RCC 7860 (cell line): Measurements from ENCODE around the gene RAP1A.
"Not testable (repeated sequence)": the region's sequence is repeated elsewhere in the genome, so short reads cannot be mapped to it uniquely, and the experiment has no call there.

Experiments
- DNase-seq: peaks from one replicate; pipeline ENCODE4 v3.0.0-alpha.2; 2015; ENCODE audit warnings: low spot score
- FAIRE-seq: peaks from 2 replicates; lab custom pipeline; 2012; peaks lifted over from hg19 to GRCh38; lab: Jason Lieb, UNC

The RAP1A gene

DNA sequence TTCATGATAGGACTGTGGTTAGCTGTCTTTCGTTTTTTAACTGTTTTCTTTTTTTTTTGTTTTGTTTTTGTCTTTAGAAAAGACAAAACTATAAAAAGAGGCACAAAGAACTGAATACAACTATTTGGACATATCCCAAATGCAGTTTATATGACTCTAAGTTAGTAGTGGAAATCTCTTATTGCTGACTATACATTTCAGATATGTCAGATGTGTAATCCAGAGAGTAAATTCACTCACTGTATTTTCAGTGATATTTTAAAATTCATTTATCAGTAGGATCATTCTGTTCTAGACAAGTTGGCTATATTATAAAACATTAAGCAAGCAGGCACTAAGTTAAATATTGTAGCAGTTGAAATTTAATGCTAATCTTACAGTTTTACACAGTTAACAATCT, 5.7 kb downstream of the RAP1A start:
- no peak for FAIRE-seq
- DNase-seq = no peak

DNA sequence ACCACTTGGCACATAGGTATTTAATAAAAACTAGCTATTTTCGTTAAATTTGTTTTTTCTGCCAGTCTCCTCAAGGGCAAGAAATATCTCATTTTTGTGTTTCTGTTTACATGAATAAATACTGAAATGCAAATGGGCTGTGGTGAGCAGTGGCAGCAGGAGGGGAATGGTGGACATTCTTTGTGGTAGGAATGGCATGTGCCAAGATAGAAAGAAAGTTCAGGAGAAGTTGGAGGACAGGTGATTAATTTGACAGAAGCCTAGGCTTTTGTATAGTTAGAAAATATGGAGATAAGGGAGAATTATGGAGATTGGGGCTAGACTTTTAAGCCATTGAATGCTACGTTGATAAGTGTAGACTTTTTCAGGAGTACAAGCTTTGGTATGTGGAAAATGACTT, 8.6 kb downstream of the RAP1A start:
- FAIRE-seq (no peak), DNase-seq (no peak)

DNA sequence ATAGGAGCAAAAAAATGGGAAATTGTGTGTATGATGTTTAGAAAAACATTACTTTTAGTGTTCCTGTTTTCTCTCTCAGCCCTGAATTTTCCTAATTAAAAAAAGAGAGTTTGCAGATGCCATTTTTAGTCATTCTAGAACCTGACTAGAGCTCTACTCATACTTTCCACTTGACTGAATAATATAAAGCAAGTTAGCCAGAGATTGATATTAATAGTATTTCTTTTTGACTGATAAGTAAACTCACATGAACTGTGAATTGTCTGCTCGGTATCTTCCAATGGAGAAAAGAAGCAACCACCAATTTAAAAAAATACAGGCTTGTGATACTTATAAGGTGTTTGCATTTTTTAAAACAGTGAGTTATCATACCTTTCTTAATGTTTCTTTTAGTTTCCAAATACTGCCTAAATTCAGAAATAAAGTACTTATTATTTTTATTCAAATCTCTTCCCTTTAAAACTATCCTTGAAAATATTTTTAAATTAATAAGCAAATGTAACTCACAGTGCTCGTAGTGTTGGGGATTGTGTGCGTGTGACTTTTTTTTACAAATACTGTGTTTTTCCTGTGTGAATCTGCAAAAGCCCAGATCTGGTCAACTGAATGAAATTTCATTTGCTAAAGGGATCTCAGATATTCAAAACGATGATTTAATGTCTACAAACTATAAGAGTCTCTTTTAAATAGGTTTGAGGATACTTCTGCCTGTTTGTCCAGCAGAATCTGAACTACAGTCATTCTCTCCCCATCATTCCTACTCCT, 9.8 kb downstream of the RAP1A start:
- DNase-seq (no peak), FAIRE-seq (peak; percentile 16)

DNA sequence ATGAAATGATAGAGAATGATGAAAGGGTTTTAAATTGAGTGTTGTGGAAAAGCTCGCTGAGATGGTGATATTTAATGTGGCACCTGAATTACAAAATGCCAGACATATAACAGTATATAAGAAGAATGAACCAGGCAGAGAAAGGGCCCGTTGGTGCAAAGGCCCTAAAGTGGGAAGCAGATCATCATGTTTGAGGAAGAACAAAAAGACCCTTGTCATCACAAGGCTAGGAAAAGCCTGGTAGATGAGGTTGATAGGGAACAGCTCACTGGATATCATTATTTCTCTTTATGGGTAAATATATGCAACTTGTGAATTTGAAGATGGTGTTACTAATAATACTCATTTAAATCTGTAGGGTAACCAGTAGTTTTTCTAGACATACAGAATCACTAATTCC, 11.0 kb downstream of the RAP1A start:
- no peak for FAIRE-seq
- DNase-seq = no peak

DNA sequence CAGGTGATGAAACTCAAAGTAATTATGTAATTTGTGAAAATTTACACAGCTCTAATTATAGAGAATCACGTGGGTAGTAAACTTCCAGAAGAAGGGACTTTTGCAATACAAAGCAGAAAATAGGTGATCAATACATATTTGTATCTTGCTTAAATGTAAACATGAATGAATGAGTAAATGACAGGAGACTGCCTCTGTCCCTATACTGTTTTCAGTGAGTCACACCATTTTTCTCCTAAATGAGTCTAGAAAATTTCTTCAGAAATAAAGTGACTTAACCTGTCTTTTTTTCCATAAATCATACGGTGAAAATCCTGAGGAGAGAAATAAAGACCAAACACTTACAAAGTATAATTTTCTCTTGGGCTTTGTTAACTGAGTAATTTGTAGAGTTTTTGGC, 11.9 kb downstream of the RAP1A start:
- FAIRE-seq (no peak), DNase-seq (no peak)

DNA sequence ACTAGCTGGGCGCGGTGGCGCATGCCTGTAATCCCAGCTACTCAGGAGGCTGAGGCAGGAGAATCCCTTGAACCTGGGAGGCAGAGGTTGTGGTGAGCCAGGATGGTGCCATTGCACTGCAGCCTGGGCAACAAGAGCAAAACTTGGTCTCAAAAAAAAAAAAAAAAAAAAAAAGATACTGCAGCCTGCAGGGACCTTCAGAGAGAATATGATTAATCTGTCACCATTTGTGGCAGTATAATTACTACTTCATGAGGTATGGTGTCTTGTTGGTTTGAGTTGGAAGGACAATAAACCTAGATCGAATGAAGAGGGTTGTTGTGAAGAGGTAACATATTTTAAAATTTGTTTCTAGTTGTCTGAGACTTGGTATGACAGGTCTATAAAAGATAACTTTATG, 13.2 kb downstream of the RAP1A start:
- DNase-seq, FAIRE-seq: not testable (repeated sequence)

DNA sequence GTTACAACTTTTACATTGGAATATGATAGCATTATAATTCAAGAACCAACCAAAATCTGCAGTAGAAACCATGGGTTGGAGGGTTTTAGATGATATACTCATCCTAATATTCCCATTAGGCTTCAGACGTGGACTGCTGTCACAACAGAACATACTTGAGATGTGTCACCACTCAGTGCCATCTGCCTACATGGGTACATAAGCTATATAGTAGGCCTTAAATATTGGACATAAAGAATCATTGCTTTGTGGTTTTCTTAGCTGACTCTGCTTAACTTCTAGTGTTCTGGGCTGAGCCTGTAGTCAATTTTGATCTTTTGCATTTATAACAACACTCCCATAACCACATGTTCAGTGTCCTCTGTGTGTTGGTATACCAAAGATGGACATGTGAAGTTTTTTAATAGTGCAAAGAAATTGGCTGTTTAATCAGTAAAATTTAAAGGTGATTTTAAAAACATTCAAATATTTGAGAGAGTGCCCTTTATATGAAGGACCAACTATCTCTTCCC, 14.2 kb downstream of the RAP1A start:
- DNase-seq = no peak
- no peak for FAIRE-seq

DNA sequence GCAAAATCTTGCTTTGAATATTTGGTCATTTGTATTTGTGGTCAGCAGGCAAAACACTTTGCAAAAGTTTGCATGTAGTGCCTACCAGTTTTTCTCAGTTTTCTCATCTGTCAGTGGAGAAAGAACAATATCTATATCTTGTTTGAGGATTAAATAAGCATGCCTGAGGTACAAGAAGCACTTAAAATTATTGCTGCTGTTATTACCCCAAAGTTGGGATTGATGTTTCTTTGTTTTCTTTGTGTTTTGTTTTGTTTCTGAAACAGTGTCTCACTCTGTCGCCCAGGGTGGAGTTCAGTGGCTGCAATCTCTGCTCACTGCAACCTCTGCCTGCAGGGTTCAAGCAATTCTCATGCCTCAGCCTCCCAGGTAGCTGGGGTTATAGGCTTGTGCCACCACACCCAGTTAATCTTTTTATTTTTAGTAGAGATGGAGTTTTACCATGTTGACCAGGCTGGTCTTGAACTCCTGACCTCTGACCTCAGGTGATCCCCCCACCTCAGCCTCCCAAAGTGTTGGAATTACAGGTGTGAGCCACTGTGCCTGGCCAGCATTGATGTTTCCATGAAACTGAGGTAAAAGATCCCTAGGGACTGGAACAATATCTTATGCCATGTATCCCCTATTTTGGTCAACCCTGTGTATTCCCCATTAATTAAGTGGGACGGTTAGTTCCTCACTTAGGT, 15.9 kb downstream of the RAP1A start:
- FAIRE-seq (no peak), DNase-seq (no peak)

DNA sequence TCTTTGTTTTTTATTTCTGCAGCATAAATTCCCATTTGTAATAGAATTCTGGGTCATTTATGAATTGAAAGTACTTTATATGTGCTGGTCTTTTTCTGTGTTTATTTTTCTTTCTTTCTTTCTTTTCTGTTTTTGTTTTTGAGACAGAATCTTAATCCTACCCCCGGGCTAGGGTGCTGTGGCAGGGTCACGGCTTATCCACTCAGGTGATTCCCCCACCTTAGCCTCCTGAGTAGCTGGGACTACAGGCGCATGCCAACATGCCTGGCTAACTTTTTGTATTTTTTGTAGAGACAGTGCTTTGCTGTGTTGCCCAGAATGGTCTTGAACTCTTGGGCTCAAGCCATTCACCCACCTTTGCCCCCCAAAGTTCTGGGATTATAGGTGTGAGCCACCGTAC, 18.7 kb downstream of the RAP1A start:
- no peak for FAIRE-seq
- DNase-seq = no peak

DNA sequence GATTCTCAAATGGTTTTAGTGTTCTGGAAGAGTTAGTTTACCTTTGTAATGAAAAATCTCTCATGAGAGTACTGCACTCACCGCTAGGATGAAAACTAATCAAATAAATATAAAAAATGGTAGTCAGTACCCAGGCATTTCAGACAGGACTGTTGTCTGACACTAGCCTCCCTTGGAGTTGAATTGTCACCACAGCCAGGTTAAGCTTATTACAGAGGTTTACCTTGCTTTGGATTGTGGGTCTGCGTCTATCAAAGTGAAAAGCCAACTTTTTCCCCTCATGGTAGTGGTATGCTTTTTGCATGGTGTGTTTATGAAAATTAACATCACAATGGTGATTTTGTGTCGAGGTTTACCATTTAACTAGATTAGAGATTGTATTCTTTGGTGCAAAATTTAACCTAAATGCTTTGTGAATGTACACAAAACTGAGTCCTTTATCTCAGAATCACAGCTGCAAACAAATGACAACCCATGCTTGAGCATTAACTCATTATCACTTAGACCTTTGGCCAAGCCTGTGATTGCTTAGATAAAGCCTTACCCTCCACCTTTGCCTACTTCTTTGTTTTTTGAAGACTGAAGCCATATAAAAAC, 20.1 kb downstream of the RAP1A start:
- DNase-seq = no peak

DNA sequence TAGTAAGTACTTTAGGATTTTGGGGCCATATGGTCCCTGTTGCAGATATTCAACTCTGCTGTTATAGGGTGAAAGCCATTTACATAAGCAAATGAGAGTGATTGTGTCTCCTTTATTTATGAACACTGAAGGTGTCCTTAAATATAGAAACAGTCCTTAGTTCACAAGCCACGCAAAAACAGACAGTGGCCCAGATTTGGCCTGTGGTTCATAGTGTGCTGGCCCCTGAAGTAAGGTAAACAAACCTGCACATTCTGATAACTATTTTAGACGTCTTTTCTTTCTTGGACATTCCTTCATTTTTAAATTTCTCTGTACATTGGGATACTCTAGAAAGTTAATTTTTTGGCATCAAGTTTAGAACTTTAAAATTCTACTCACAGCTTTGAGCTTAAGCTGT, 23.5 kb downstream of the RAP1A start:
- no peak for DNase-seq
- FAIRE-seq = no peak

More for the DNA sequence above, 20.1 kb downstream of the RAP1A start:
- FAIRE-seq = no peak

DNA sequence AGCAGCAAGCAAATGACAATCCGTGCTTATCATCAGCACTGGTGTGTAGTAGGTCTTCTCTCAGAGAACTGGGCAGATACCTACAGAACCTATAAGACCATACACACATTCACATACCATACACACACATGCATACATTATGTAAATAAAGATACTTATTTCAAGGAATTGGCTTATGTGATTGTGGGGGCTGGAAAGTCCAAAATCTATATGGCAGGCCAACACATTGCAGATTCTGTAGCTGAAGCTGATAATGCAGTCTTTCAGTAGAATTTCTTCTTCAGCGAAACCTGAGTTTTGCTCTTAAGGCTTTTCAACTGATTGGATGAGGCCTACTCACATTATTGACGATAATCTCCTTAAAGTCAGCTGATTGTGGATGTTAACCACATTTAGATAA, 24.1 kb downstream of the RAP1A start:
- no peak for DNase-seq
- no peak for FAIRE-seq

DNA sequence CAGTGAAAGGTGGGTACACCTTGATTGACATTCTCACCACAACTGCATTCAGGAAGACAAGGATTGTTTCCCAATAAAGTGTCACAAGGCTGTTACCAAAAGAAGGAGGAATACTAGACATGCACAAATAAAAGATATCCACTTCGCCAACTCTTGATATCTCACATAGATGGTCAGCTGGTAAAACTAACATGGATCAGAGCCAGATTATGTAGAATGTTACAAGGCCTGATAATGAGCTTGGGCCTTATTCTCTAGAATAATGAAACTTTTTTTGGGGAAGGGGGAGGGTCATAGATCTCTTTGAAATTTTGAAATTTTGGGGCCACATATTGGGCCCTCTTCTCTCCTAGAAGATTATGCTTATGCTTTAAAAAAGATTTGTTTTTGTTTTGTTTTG, 24.9 kb downstream of the RAP1A start:
- FAIRE-seq (no peak), DNase-seq (no peak)

DNA sequence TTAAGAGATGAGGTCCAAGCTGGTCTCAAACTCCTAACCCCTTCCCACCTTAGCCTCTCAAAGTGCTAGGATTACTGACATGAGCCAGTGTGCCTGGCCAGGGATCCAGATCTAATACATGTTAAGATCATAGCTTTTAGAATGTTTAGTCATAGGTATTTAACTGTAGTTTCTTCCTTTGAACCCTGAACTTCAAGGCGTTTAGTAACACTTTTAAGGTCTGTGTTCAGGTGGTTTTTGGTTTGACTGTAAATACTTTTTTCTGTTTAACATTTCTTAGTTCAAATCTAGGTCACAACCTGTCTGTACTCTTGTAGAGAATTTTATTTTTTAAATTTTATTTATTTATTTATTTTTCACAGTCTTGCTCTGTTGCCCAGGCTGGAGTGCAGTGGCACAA, 28.1 kb downstream of the RAP1A start:
- FAIRE-seq (no peak), DNase-seq (no peak)

DNA sequence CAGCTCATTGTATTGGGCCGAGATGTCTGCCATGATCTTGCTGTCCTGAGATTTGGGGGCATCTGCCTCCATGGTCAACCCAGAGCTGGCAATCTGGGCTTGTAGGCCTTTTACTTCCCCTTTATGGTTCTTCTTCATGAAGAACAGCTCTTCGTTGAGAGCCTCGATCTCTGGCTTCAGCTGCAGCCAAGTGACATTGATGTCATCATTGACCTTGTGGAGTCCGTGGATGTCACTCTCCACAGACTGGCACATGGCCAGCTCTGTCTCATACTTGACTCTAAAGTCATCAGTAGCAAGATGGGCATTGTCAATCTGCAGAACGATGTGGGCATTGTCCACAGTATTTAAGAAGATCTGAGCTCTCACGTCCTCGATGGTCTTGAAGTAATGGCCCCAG, 29.2 kb downstream of the RAP1A start:
- no peak for DNase-seq
- FAIRE-seq = no peak

DNA sequence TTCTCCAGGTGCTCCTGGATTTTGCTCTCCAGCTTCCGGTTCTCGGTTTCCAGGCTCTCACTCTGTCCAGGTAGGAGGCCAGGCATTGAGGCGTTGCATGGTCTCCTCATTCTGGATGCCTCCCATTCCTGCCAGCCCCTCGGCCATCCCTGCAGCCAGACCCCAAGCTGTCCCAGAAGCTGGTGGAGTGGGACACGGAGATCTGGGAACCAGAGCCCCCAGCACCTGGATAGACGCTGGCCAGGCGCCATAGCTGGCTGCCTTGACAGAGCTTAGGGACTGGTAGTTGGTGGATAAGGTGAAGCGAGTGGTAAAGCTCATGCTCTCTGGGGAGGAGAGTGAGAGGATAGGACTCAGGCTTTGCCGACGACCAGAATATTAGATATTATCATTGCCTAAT, 29.6 kb downstream of the RAP1A start:
- DNase-seq (no peak), FAIRE-seq (no peak)

DNA sequence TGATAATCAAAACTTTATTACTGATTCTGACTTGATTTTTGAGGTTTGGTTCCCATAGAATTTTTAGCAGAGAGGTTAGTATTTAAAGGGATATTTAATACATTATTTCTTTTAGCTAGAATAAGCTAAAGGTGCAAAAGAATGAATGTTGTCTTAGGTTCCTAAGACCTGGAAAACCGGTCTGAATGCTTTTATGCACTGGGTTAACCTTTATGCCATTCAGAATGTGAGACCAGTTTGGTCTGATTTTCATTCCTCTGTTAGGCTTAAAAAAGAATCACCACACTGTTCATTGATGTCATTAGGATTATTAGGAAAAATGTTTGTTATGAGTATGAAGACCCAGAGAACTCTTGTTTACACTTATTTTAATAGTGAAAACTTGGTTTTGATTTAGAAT, 30.1 kb downstream of the RAP1A start:
- DNase-seq (no peak), FAIRE-seq (no peak)

DNA sequence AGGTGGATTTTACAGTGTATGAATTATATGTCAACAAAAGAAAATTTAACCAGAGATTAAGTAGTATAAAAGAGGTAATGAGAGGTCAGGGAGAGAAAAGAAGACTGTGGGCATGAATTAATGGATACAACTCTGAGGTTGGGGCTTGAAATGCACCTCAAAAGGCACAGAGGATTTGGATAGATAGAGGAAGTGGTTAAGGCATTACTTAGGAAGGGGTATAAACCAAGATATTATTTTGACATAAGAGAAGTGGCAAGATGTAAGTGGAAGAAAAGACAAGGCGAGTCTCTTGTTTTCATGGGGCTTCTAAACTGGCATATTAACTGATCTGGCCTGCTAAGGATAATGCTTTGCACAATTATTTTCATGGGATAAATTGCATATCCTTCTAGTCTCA, 34.1 kb downstream of the RAP1A start:
- no peak for FAIRE-seq
- no peak for DNase-seq

DNA sequence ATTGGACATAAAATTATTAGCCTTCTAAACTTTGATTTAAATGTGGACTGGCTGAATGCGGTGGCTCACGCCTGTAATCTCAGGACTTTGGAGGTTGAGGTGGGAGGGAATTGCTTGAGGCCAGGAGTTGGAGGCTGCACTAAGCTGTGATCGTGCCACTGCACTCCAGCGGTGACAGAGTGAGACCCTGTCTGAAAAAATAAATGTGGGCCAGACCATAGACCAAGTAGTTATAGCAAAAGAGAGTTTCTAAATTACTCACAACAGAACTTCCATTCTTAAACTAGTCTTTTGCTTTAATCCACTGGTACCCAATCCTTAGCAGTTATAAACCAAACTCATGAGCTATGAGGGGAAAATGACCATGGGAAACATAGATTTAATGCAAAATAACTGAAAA, 35.2 kb downstream of the RAP1A start:
- DNase-seq (no peak), FAIRE-seq (no peak)

DNA sequence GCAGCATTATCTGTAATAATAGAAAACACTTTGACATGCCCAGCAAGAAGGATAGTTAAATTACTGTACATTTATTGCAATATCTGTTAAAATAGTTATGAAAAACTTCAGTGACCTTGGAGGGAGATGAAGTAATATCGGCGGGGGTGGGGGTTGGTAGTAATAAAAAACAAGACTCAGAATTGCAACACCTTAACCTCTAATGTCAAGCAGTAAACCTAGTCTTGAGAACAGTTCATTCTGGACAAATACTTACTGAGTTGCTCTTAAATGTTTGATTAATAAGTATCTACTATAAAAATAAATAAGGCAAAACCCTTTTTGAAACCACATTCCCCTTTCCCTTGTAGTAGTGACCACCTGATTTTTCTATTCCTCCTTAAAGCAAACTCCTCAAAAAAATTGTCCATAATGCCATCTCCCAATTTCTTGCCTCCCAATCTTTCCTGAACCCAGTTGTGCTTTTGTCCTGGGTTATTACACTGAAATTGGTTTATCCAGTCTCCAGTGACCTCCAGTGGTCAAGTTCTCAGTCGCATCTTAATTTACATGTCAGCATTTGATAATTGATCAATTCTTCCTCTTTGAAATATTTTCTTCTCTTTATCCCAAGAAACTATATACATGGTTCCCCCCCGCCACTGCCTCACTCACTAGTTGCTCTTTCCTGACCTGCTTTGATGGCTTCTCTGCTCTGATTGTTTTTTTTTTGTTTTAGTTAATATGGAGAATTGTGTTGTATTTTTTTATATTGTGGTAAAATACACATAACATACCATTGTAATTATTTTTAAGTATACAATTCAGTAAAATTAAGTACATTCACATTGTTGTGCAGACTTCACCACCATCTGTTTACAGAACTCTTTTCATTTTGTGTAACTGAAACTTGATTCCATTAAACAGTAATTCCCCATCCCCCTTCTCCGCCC, 36.8 kb downstream of the RAP1A start:
- peak; percentile 52 for DNase-seq
- FAIRE-seq = peak; percentile 21

DNA sequence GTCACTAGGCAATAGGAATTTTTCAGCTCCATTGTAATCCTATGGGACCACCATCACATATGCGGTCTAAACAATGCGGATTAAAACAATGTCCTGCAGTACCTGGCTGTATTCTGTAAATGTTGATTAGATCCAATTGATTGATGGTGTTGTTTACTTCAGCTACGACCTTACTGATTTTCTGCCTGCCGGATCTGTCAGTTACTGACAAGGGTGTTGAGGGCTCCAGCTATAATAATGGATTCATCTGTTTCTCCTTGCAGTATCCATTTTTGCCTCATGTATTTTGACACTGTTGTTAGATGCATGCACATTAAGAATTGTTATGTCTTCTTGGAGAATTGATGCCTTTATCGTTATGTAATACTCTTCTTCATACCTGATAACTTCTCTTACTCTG, 39.0 kb downstream of the RAP1A start:
- no peak for FAIRE-seq
- DNase-seq = no peak
